Choroid plexus epithelial cell (primary cell): Measurements from ENCODE around the gene ARID5B.

Source experiments
- DNase-seq: peaks from one replicate; pipeline ENCODE4 v3.0.0-alpha.2; 2010; ENCODE audit warnings: low read depth
- H3K4me3 ChIP-seq: 2 replicates; pipeline ENCODE4 v1.5.1; 2011; ENCODE audit warnings: low read depth, mild to moderate bottlenecking, control low read depth, low read length, moderate library complexity
- CTCF ChIP-seq: conservative IDR thresholded peaks from 2 replicates; pipeline ENCODE4 v1.5.1; 2011; ENCODE audit warnings: low read depth, mild to moderate bottlenecking, control low read depth, inconsistent platforms, low read length, moderate library complexity

Gene ARID5B

GRCh38 chr10:62136931-62137330 lies 235.4 kb downstream of the ARID5B start:
- no peak for TF ChIP-seq CTCF
- H3K4me3 ChIP-seq: no peak overlapping the region
- peak; percentile 2 for DNase-seq
